ENCODE results near the gene KCNJ14.

The KCNJ14 gene

DNA sequence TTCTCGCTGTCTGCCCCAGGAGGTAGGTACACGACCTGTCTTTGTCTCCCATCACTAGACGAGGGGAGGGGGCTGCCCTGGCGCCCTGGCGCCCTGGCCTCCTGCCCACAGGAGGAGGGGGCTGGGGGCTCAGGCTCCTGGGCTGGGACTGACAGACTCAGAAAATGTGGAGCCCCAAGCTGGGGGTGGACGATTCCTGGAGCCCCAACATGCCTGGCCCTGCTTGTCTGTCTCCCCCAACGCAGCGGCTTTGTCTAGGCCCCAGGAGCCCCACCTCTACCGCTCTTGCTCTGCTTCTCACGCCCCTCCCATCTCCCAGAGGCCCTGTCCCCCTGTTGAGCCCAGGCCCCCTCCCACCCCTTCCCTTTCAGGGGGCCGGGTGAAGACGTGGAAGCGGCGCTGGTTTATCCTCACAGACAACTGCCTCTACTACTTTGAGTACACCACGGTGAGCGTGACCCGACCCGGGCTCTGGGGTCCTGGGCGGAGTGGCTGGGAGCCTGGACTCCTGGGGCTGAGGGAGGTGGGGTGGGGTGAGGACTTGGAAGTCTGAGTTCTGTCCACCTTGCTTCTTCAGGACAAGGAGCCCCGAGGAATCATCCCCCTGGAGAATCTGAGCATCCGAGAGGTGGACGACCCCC lies 22.4 kb downstream of the KCNJ14 start:
- Histone ChIP-seq H3K4ac (ENCODE audit: low read depth, low read length) (no peak overlapping the region), H3K4me2 (ENCODE audit: low read length) (no peak overlapping the region), H3K27me3 (ENCODE audit: insufficient read depth, low read length, poor library complexity) (no peaks in the 10 kb centered on the region), H3K56ac (ENCODE audit: low read length) (no peak overlapping the region), H3K36me3 (ENCODE audit: control insufficient read depth, insufficient read depth, low read length) (peaks cover 30% of the 10 kb centered on the region), H2BK120ac (ENCODE audit: low read depth, low read length) (no peak overlapping the region), H3K23ac (ENCODE audit: low read length) (no peak overlapping the region), H2AK5ac (ENCODE audit: low read length) (no peak overlapping the region), H4K8ac (ENCODE audit: low read depth, low read length) (no peak overlapping the region), H3K4me1 (ENCODE audit: control insufficient read depth, low read depth, low read length) (no peaks in the 10 kb centered on the region), H3K79me2 (ENCODE audit: control insufficient read depth, insufficient read depth, low read length) (no peaks in the 10 kb centered on the region), H2BK15ac (replicated peaks; ENCODE audit: low read depth) (no peak overlapping the region), H2BK5ac (ENCODE audit: low read length) (no peak overlapping the region), H3K18ac (ENCODE audit: low read length) (no peak overlapping the region), H4K5ac (ENCODE audit: low read length) (no peak overlapping the region), H3K9ac (ENCODE audit: low read length) (no peak overlapping the region), H3K4me3 (ENCODE audit: low read length) (no peak overlapping the region), H3K79me1 (ENCODE audit: low read length) (peaks cover 3% of the 10 kb centered on the region), H3K27ac (ENCODE audit: low read depth, low read length) (no peak overlapping the region)
- WGBS (ENCODE audit: extremely low coverage, insufficient coverage, low lambda C conversion rate) = no CpG with 5 or more reads among the region's 22 CpGs
- no peak for DNase-seq

DNA sequence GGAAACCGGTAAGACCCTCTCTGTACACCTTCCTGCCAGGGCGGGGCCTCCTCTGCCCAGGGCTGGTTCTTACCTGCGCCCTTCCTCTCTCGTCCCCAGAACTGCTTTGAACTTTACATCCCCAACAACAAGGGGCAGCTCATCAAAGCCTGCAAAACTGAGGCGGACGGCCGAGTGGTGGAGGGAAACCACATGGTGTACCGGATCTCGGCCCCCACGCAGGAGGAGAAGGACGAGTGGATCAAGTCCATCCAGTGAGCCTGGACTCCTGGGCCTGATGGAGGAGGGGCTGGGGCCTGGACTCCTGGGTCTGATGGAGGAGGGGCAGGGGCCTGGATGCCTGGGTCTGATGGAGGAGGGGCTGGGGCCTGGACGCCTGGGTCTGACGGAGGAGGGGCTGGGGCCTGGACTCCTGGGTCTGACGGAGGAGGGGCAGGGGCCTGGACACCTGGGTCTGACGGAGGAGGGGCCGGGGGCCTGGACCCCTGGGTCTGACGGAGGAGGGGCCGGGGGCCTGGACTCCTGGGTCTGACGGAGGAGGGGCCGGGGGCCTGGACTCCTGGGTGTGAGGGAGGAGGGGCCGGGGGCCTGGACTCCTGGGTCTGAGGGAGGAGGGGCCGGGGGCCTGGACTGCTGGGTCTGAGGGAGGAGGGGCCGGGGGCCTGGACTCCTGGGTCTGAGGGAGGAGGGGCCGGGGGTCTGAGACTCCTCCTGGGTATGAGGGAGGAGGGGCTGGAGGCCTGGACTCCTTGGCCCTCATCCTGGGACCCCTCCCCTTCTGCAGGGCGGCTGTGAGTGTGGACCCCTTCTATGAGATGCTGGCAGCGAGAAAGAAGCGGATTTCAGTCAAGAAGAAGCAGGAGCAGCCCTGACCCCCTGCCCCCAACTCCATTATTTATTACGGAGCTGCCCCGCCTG lies 23.2 kb downstream of the KCNJ14 start:
- WGBS (ENCODE audit: extremely low coverage, insufficient coverage, low lambda C conversion rate) = no CpG with 5 or more reads among the region's 29 CpGs

DNA sequence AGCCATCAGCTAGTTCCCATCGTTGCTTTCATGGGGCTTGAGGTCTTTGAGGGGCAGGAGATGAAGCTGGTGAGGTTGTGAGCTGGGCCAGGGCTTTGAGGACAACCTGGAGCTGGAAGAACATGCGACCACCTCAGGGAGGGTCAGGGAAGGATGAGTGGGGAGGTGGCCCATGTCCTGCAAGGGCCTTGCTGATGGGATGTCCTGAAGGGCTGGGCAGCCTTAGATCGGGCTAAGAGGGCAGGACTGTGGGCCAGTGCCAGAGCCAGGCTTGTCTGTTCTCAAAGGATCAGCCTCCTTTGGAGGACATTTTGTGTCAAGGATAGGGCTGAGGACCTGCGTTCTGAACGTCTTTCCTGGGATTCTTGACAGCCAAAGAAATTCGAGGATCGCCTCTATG lies 24.3 kb downstream of the KCNJ14 start:
- Histone ChIP-seq H3K79me2 (ENCODE audit: control insufficient read depth, insufficient read depth, low read length) (no peaks in the 10 kb centered on the region), H3K9ac (ENCODE audit: low read length) (no peak overlapping the region), H3K79me1 (ENCODE audit: low read length) (no peaks in the 10 kb centered on the region), H3K27ac (ENCODE audit: low read depth, low read length) (no peak overlapping the region), H3K23ac (ENCODE audit: low read length) (no peak overlapping the region), H4K8ac (ENCODE audit: low read depth, low read length) (no peak overlapping the region), H2AK5ac (ENCODE audit: low read length) (no peak overlapping the region), H3K4me2 (ENCODE audit: low read length) (no peak overlapping the region), H3K4me3 (ENCODE audit: low read length) (no peak overlapping the region), H2BK15ac (replicated peaks; ENCODE audit: low read depth) (no peak overlapping the region), H3K36me3 (ENCODE audit: control insufficient read depth, insufficient read depth, low read length) (peaks cover 23% of the 10 kb centered on the region), H2BK5ac (ENCODE audit: low read length) (no peak overlapping the region), H3K56ac (ENCODE audit: low read length) (no peak overlapping the region), H3K27me3 (ENCODE audit: insufficient read depth, low read length, poor library complexity) (no peaks in the 10 kb centered on the region), H3K18ac (ENCODE audit: low read length) (no peak overlapping the region), H2BK120ac (ENCODE audit: low read depth, low read length) (no peak overlapping the region), H4K5ac (ENCODE audit: low read length) (no peak overlapping the region), H3K4me1 (ENCODE audit: control insufficient read depth, low read depth, low read length) (no peaks in the 10 kb centered on the region), H3K4ac (ENCODE audit: low read depth, low read length) (no peak overlapping the region)
- no CpG with 5 or more reads among the region's 7 CpGs for WGBS (ENCODE audit: extremely low coverage, insufficient coverage, low lambda C conversion rate)
- DNase-seq = no peak

More for the DNA sequence above, 23.2 kb downstream of the KCNJ14 start:
- no peak overlapping the region for H2BK5ac ChIP-seq (ENCODE audit: low read length)
- no peak overlapping the region for H4K8ac ChIP-seq (ENCODE audit: low read depth, low read length)
- H2BK120ac ChIP-seq (ENCODE audit: low read depth, low read length) = no peak overlapping the region
- no peak overlapping the region for H3K4me3 ChIP-seq (ENCODE audit: low read length)
- no peaks in the 10 kb centered on the region for H3K79me2 ChIP-seq (ENCODE audit: control insufficient read depth, insufficient read depth, low read length)
- no peak for DNase-seq
- H3K9ac ChIP-seq (ENCODE audit: low read length) = no peak overlapping the region
- H3K27ac ChIP-seq (ENCODE audit: low read depth, low read length) = no peak overlapping the region
- no peak overlapping the region for H2BK15ac ChIP-seq (replicated peaks; ENCODE audit: low read depth)
- H3K4me1 ChIP-seq (ENCODE audit: control insufficient read depth, low read depth, low read length) = no peaks in the 10 kb centered on the region
- no peaks in the 10 kb centered on the region for H3K27me3 ChIP-seq (ENCODE audit: insufficient read depth, low read length, poor library complexity)
- no peaks in the 10 kb centered on the region for H3K79me1 ChIP-seq (ENCODE audit: low read length)
- H2AK5ac ChIP-seq (ENCODE audit: low read length) = no peak overlapping the region
- no peak overlapping the region for H3K23ac ChIP-seq (ENCODE audit: low read length)
- H3K36me3 ChIP-seq (ENCODE audit: control insufficient read depth, insufficient read depth, low read length) = peaks cover 25% of the 10 kb centered on the region
- H3K4me2 ChIP-seq (ENCODE audit: low read length) = no peak overlapping the region
- H3K56ac ChIP-seq (ENCODE audit: low read length) = no peak overlapping the region
- no peak overlapping the region for H4K5ac ChIP-seq (ENCODE audit: low read length)
- no peak overlapping the region for H3K18ac ChIP-seq (ENCODE audit: low read length)
- no peak overlapping the region for H3K4ac ChIP-seq (ENCODE audit: low read depth, low read length)

DNA sequence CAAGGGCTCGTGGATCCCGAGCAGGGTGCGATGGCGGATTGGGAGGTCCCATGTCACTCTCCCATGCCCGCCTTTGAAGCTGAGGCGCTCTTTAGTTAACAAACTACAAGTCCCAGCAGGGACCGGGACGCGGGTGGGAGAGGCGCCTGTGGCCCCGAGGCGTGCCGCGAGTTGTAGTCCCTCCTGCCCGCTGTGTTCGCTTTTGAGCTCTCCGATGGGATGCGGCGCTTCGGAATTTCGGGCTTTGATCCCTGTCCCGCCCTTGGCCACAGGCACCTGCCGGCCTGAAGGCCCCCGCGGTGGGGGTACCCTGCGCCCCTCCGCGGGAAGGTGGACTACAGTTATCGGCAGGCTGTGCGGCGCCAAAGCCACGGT lies 24.8 kb downstream of the KCNJ14 start:
- no peaks in the 10 kb centered on the region for H3K4me1 ChIP-seq (ENCODE audit: control insufficient read depth, low read depth, low read length)
- H2BK5ac ChIP-seq (ENCODE audit: low read length) = no peak overlapping the region
- H4K5ac ChIP-seq (ENCODE audit: low read length) = no peak overlapping the region
- H3K79me2 ChIP-seq (ENCODE audit: control insufficient read depth, insufficient read depth, low read length) = no peaks in the 10 kb centered on the region
- no peak overlapping the region for H3K18ac ChIP-seq (ENCODE audit: low read length)
- WGBS (ENCODE audit: extremely low coverage, insufficient coverage, low lambda C conversion rate) = no CpG with 5 or more reads among the region's 32 CpGs
- H3K56ac ChIP-seq (ENCODE audit: low read length) = no peak overlapping the region
- no peak overlapping the region for H3K4me2 ChIP-seq (ENCODE audit: low read length)
- H3K36me3 ChIP-seq (ENCODE audit: control insufficient read depth, insufficient read depth, low read length) = peaks cover 20% of the 10 kb centered on the region
- H3K9ac ChIP-seq (ENCODE audit: low read length) = no peak overlapping the region
- no peak overlapping the region for H3K23ac ChIP-seq (ENCODE audit: low read length)
- H2BK120ac ChIP-seq (ENCODE audit: low read depth, low read length) = no peak overlapping the region
- no peak overlapping the region for H4K8ac ChIP-seq (ENCODE audit: low read depth, low read length)
- H3K27ac ChIP-seq (ENCODE audit: low read depth, low read length) = no peak overlapping the region
- no peak overlapping the region for H2AK5ac ChIP-seq (ENCODE audit: low read length)
- H3K4me3 ChIP-seq (ENCODE audit: low read length) = no peak overlapping the region
- no peak overlapping the region for H2BK15ac ChIP-seq (replicated peaks; ENCODE audit: low read depth)
- no peak for DNase-seq
- no peak overlapping the region for H3K4ac ChIP-seq (ENCODE audit: low read depth, low read length)
- H3K79me1 ChIP-seq (ENCODE audit: low read length) = no peaks in the 10 kb centered on the region
- H3K27me3 ChIP-seq (ENCODE audit: insufficient read depth, low read length, poor library complexity) = no peaks in the 10 kb centered on the region

DNA sequence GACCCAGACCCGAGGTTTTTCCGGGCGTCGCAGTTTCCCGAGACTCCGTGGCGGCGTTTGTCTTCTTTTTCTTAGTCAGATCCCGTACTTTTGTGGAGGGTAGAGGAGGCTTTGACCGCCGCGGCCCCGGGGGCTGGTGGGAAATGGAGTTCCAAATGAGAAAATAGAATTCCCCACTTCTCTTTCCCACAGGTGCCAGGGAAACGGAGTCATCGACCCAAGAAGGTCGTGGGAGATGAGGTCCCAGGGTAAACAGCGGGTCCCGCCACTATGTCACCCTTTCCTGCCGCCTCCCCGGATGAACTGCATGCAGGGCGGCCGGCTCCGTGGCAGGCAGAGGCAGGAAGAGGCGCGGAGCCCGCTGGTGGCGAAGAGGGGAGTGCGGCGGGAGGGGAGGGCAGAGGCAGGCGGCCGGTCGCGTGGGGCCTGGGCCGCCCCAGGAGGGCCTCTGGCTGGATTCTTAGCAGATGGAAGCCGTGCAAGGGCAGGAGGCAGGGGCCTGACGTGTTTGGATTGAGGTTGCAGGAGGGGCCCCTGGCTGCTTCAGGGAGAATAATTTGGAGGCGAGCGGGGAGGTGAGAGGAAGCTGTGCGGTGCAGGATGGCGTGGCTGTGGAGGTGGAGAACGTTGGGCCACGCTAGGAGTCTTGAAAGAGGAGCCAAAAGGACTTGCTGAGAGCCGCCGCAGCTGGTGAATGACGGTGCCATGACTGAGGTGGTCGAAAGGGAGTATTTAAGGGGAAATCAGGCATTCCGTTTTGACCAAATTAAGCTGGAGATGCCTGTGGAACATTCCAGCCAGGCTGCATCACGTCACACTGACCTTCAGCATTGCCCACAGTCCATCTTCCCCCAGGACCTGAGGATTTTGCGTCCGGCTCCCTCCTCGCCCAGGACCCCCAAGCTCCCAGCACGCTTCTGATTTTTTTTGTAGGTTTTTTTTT lies 25.5 kb downstream of the KCNJ14 start:
- DNase-seq = no peak
- no peak overlapping the region for H2AK5ac ChIP-seq (ENCODE audit: low read length)
- no peak overlapping the region for H4K5ac ChIP-seq (ENCODE audit: low read length)
- H2BK5ac ChIP-seq (ENCODE audit: low read length) = no peak overlapping the region
- no peaks in the 10 kb centered on the region for H3K4me1 ChIP-seq (ENCODE audit: control insufficient read depth, low read depth, low read length)
- no peak overlapping the region for H3K18ac ChIP-seq (ENCODE audit: low read length)
- no peaks in the 10 kb centered on the region for H3K79me2 ChIP-seq (ENCODE audit: control insufficient read depth, insufficient read depth, low read length)
- H4K8ac ChIP-seq (ENCODE audit: low read depth, low read length) = no peak overlapping the region
- H3K27me3 ChIP-seq (ENCODE audit: insufficient read depth, low read length, poor library complexity) = no peaks in the 10 kb centered on the region
- no peak overlapping the region for H2BK15ac ChIP-seq (replicated peaks; ENCODE audit: low read depth)
- H3K56ac ChIP-seq (ENCODE audit: low read length) = no peak overlapping the region
- H3K4me2 ChIP-seq (ENCODE audit: low read length) = no peak overlapping the region
- no peak overlapping the region for H3K4ac ChIP-seq (ENCODE audit: low read depth, low read length)
- no peak overlapping the region for H3K9ac ChIP-seq (ENCODE audit: low read length)
- H3K79me1 ChIP-seq (ENCODE audit: low read length) = no peaks in the 10 kb centered on the region
- no CpG with 5 or more reads among the region's 52 CpGs for WGBS (ENCODE audit: extremely low coverage, insufficient coverage, low lambda C conversion rate)
- no peak overlapping the region for H2BK120ac ChIP-seq (ENCODE audit: low read depth, low read length)
- no peak overlapping the region for H3K27ac ChIP-seq (ENCODE audit: low read depth, low read length)
- no peak overlapping the region for H3K4me3 ChIP-seq (ENCODE audit: low read length)
- peaks cover 18% of the 10 kb centered on the region for H3K36me3 ChIP-seq (ENCODE audit: control insufficient read depth, insufficient read depth, low read length)
- no peak overlapping the region for H3K23ac ChIP-seq (ENCODE audit: low read length)
